Brain pericyte (primary cell): ENCODE results near the gene NPLOC4.

Source experiments
- DNase-seq: peaks from one replicate; pipeline ENCODE4 v3.0.0-alpha.2; 2012; ENCODE audit warnings: low read depth, low spot score

NPLOC4 gene

DNA sequence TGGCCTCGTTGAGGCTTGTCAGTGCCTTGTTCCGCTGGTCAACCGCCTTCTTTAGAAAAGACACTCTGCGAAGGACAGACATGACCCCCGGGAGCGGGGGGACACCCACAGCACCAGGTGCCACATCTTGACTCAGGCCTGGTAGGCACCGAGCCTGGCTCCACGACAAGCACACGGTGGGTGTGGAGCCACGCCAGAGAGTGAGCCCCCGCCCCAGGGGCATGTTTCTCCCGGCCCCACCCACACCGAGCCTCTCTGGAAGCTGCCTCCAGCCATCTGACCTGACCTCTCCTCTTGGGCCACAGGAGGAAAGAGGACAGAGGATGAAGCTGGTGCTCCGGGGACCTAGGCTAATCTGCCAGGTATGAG lies 89.3 kb downstream of the NPLOC4 start:
- DNase-seq = no peak

DNA sequence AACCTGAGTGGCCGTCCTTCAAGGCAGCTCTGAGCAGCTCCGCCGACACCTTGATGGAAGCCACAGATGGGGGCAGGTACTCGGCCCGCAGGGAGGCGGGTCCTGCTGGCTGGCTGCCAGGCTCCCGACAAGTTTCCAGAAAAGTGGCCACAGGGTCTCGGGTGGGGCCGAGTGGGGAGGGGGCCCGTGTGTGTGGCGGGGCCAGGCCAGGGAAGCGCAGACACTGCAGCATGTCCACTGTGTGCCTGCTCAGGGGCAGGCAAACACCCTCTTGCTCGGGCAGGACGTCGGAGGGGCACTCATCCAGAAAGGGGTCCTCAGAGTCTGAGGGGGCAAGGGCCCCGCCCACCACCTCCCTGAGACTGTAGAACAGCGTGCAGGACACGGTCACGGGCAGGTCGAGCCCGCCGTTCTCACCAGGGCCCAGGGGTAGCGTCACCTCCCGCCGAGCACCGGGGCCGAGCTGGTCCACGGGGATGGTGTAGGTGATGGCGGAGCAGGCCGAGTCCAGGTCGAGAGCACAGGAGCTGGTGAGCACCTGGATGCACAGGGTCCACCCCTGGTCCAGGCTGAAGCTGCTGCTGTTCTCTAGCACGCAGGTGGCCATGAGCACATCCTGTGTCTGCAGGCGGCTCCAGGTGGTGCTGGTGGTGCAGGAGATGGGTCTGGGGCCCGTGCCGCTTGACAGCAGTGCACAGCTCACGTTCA lies 89.9 kb downstream of the NPLOC4 start:
- DNase-seq = no peak

- DNase-seq = no peak
Observed at GRCh38 chr17:81545160-81545949, 91.6 kb downstream of the NPLOC4 start.

DNA sequence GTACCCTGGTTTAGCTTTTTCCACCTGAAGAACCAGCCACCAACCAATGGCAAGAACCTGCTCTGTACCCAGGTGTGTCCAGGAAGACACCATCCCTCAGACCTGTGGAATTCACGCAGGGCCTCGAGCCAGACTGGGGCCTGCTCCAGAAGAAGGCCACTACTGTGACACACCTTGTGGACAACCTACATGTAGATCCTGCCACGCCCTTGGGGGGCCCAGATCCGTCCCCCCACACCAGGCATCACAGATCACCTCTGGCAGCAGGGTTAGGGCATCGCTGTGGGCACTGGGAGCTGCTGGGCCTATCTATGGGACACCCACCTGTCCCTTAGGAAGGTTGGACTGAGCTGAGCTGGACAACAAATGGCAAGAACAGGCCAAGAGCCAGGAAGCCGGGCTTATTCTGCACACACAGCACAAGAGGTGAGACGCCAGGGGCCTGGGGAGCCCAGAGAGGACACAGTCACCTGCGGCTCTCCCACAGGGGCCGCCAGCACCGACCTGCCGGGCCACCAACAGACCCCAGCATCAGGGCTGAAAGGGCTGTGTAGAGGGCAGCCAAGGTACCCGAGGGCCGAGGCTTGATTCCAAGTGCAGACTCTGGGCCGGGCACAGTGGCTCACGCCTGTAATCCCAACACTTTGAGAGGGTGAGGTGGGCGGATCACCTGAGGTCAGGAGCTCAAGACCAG lies 92.5 kb downstream of the NPLOC4 start:
- no peak for DNase-seq

GRCh38 chr17:81543756-81544155 lies 93.2 kb downstream of the NPLOC4 start:
- DNase-seq = no peak

DNA sequence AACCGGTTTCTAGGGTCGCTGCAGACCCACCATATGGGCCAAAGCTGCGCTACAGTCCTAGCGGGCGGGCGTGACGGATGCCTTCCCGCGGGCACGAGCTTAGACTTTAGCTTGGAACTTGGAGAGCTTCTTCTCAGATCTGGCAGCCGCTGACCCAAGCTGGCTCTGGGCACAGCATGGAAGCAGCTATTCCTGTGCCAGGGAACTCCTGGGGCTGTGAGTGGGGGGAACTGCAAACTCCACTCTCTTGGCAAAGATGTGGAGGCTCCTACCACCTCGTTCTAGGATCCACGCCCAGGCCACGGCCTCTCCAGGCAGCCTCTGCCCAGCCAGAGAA lies 93.6 kb downstream of the NPLOC4 start:
- DNase-seq = no peak

DNA sequence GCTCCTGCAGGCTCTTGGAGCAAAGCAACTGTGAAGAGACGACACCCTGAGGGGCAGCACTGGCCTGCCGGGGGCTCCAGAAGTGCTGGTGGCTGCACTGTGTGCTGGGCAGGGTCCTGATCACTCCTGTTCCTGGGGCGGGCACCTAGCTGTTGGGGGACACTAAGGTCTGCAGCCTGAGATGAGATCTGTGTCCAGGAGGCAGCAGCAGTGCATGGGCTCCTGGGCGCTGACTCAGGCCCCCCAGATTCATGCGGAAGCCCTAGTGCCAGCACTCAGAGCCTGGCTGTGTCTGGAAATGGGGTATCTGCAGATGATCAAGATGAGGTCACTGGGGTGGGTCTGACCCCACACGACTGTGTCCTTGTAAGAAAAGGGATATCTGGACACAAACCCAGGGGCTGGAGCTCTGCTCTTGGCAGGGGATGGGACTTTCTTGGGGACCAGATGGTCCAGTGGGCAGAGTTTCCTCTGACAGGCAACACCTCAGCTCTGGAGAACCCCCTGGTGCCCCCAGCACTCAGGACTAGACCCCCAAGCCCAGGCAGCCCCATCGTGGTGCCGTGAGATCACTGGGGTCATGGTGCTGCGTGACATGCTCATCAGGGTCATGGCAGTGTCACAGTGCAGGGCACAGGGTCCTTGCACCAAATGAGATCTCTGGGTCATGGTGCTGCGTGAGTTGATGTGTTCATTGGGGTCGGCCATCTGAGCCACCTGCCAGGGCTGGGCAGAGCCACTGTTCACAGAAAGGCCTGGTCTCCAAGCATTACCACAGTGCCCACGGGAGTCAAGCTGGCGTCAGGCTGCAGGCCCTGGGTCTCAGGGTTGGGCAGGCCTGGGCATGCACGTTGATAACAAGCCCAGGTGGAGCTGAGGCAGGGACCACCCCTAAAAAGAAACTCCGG lies 94.2 kb downstream of the NPLOC4 start:
- DNase-seq = no peak

DNA sequence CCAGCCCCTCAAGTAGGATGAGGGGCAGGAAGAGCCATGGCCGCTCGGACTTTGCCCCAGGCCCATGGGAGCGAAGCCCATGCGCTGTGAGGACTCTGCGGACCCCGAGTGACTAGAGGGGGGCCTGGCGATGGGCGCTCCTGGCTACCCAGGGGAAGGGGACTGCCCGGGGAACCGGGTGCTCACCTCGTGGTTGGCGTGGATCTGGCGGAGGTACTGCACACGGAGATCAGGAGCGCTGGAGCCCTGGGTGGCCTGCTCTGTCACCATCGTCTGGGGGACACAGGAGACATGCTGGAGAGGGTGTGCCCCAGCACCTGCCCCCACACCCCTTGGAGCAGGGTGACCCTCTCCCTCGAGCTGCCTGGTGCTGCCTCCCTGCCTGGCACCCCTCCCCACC lies 95.8 kb downstream of the NPLOC4 start:
- DNase-seq = no peak

DNA sequence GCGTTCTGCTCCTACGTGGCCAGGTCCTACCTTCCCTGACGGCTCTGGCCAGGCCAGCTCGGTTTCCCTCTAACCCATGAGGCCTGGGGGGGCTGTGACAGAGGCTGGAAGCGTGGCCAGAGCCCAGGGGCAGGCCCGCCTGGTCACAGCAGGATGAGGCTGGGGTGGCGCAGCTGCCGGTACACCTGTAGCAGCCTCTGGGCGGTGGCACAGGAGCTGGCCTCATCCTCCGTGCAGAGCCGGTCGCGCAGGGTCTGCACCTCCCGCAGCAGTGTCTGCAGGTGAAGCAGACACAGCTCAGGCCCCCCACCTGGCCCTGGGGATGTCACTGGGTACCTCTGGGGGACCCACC lies 96.3 kb downstream of the NPLOC4 start:
- DNase-seq = no peak

DNA sequence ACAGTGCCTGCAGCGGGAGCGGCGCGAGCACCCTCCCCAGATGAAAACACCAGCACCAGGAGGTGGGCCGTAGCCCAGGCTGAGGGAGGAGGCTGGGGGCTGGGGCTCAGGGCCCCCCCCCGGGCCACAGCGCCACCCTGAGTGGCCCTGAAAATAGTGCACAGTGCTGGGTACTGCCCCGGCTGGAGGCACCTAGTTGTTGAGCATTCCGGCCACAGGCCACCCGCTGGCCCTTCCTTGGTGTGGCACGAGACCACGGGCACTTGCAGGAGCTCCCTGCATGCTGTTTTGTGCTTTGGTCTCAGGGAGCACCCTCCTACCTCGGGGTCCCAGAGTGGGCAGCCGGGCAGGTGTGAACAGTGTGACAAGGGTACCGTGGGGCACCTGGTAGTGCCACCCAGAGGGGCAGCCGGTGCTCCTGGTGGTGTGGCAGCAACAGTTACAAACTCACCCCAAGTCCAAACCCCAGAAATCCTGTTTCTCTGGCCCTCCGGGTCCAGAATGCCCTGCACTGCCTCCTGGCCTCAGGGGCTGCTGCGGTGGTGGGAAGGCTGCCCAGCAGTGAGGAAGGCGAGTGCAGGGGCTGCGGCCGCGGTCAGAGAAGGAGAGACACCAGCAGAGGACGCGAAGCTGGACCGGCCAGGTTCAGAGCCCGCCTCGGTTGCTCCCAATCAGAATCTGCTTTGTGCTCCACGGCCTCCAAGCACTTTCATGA lies 96.8 kb downstream of the NPLOC4 start:
- no peak for DNase-seq

- no peak for DNase-seq
Observed at GRCh38 chr17:81539571-81539900, 97.4 kb downstream of the NPLOC4 start.

DNA sequence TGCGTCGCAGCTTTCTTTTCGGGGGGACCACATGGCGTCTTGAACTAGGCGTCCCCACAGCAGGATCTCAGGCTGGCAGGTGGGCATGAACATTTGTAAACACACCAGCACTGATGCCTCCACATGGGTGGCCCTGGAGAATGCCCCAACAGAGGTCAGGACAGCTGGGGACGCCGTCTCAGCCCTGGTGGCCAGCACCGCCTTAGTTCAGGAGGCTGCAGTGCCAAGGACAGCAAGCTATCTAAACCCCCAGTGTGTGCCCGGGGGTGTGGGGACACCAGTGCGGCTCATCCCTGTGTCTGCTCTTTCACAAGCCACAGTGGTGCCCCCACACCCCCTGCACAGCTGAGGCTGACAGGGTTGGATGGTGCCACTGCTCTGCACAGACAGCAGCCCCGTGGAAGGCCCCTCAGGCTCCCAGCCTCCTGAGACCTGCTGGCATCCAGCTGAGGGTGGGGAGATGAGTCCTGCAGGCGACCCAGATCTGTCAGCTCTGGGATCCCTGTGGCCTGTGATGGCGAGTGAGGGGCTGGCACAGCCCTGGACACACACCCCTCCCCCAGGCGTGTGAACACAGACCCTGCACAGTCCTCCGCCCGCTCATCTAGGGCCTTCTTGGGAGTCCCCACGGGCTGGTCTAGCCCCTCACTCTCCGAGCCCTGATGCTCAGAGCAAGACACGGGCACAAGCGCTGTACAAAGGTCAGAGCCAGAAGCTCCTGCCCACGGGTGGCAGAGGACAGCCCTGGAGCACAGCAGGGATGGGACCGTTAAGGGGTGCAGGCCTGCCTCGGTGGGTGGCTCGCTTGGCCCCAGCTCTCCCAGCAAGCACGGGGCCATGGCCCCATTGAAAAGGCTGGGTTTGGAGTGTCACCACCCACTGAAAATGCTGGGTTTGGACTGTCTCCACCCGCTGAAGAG lies 98.0 kb downstream of the NPLOC4 start:
- DNase-seq = no peak

- DNase-seq = no peak
Observed at GRCh38 chr17:81537856-81538555, 98.9 kb downstream of the NPLOC4 start.

- no peak for DNase-seq
Observed at GRCh38 chr17:81537343-81537855, 99.5 kb downstream of the NPLOC4 start.

DNA sequence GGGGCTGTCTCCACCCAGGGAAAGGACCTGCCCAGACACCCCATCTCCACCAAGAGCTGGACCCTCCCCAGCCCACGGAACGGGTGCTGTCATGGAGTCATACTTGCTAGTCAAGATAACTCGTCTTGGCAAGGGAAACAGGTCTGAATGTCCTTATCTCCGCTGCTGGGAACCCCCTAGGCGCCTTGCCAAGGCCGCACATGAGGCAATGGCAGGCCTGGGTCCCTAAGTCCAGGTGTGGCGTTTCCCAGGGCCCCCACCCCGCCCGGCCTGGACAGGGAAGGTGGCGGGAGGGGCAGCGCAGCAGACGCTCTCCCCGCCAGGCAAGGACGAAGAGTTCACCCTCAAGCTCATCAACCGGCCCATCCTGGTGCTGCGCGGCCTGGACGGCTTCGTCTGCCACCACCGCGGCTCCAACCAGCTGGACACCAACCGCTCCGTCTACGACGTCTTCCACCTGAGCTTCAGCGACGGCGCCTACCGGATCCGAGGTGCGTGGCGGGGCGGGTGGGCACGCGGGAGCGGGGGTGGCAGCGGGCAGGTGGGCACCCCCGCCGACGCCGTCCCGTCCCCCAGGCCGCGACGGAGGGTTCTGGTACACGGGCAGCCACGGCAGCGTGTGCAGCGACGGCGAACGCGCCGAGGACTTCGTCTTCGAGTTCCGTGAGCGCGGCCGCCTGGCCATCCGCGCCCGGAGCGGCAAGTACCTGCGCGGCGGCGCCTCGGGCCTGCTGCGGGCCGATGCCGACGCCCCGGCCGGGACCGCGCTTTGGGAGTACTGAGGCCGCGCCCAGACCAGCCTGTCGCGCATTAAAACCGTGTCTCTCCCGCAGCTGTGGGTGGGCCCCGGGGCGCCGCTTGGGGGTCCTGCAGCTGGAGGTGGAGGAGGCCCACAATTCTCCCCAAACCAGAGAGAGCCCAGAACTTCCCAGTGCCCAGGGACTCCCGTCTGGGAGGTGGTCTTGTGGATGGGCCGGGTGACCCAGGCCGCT lies 100.3 kb downstream of the NPLOC4 start:
- no peak for DNase-seq

GRCh38 chr17:81535480-81536298 lies 101.2 kb downstream of the NPLOC4 start:
- no peak for DNase-seq

GRCh38 chr17:81535007-81535328 lies 101.9 kb downstream of the NPLOC4 start:
- no peak for DNase-seq
